NCI-H2227 treated with DMSO at 0.1 percent for 48 hours (cell line): ENCODE data around the gene RNF13.
A peak's percentile ranks its signal among the peaks of the same experiment; 100 is the strongest.
"Not testable (repeated sequence)": the region's sequence is repeated elsewhere in the genome, so short reads cannot be mapped to it uniquely, and the experiment has no call there.

Source experiments
- DNase-seq: peaks from one replicate; lab custom pipeline; 2025; lab: John Stamatoyannopoulos, UW

The RNF13 gene

GRCh38 chr3:149957361-149958125 lies 144.5 kb downstream of the RNF13 start:
- DNase-seq, result no peak

GRCh38 chr3:149958171-149958796 lies 145.3 kb downstream of the RNF13 start:
- DNase-seq, result no peak

GRCh38 chr3:149959443-149959842 lies 146.4 kb downstream of the RNF13 start:
- DNase-seq, result no peak

GRCh38 chr3:149963485-149963884 lies 150.5 kb downstream of the RNF13 start:
- DNase-seq, result no peak

- no peak for DNase-seq
These were observed 151.3 kb downstream of the RNF13 start for GRCh38 chr3:149964291-149964690.

- no peak for DNase-seq
These were observed 152.3 kb downstream of the RNF13 start for GRCh38 chr3:149965278-149965677.

GRCh38 chr3:149967086-149967685 lies 154.2 kb downstream of the RNF13 start:
- DNase-seq, result peak; percentile 34

- DNase-seq, result peak; percentile 10
These were observed 155.2 kb downstream of the RNF13 start for GRCh38 chr3:149968216-149968615.

- peak; percentile 31 for DNase-seq
These were observed 156.3 kb downstream of the RNF13 start for GRCh38 chr3:149969110-149969939.

GRCh38 chr3:149969940-149970715 lies 157.1 kb downstream of the RNF13 start:
- DNase-seq, result peak; percentile 55

GRCh38 chr3:149970716-149971402 lies 157.8 kb downstream of the RNF13 start, which contains the start of gene PFN2:
TSS of gene PFN2 (minus strand) at chr3:149970895. CDS start at chr3:149970856, 39 bp downstream.
- DNase-seq, result peak; percentile 78

GRCh38 chr3:149971403-149972075 lies 158.5 kb downstream of the RNF13 start:
- peak; percentile 78 for DNase-seq

GRCh38 chr3:149975919-149976318 lies 162.9 kb downstream of the RNF13 start:
- DNase-seq, result no peak

- no peak for DNase-seq
These were observed 164.4 kb downstream of the RNF13 start for GRCh38 chr3:149977386-149977785.

- DNase-seq, result not testable (repeated sequence)
These were observed 169.0 kb downstream of the RNF13 start for GRCh38 chr3:149981979-149982378.

GRCh38 chr3:149983053-149983452 lies 170.0 kb downstream of the RNF13 start:
- DNase-seq, result not testable (repeated sequence)

- DNase-seq, result no peak
These were observed 170.6 kb downstream of the RNF13 start for GRCh38 chr3:149983628-149984027.

GRCh38 chr3:149989307-149989706 lies 176.3 kb downstream of the RNF13 start:
- DNase-seq, result no peak

GRCh38 chr3:149990423-149990948 lies 177.5 kb downstream of the RNF13 start:
- no peak for DNase-seq
